KOPT-K1 (cell line): ENCODE data around the gene QDPR.
A peak's percentile ranks its signal among the peaks of the same experiment; 100 is the strongest.

Experiments used
- H3K27ac ChIP-seq: fragments of 200-600 bp; sonication (generic); 2 replicates; pipeline ENCODE4 v1.5.1; 2016; ENCODE audit warnings: antibody characterized with exemption, mild to moderate bottlenecking, low read depth, low read length; ENCODE audit not compliant: poor library complexity, severe bottlenecking
- H3K36me3 ChIP-seq: fragments of 200-600 bp; sonication (generic); 2 replicates; pipeline ENCODE4 v1.5.1; 2017; ENCODE audit warnings: antibody characterized with exemption, mild to moderate bottlenecking, low read length, moderate library complexity; ENCODE audit not compliant: insufficient read depth
- H3K9me3 ChIP-seq: fragments of 200-600 bp; sonication (generic); 2 replicates; pipeline ENCODE4 v1.5.1; 2017; ENCODE audit warnings: antibody characterized with exemption, low read length, mild to moderate bottlenecking; ENCODE audit not compliant: insufficient read depth, poor library complexity, severe bottlenecking

The QDPR gene

GRCh38 chr4:17512973-17513665, 1.2 kb upstream of the QDPR start:
- peaks cover 13% of the 10 kb centered on the region for H3K36me3 ChIP-seq
- H3K9me3 ChIP-seq = no peaks in the 10 kb centered on the region
- no peak overlapping the region for H3K27ac ChIP-seq

GRCh38 chr4:17511509-17511949, 361 bp downstream of the QDPR start:
- Histone ChIP-seq H3K9me3 (no peaks in the 10 kb centered on the region), H3K27ac (peak overlapping the region; percentile 54), H3K36me3 (peaks cover 29% of the 10 kb centered on the region)

GRCh38 chr4:17511051-17511450, 839 bp downstream of the QDPR start:
- Histone ChIP-seq H3K27ac (peak overlapping the region; percentile 54), H3K9me3 (no peaks in the 10 kb centered on the region), H3K36me3 (peaks cover 31% of the 10 kb centered on the region)

GRCh38 chr4:17510582-17510981, 1.3 kb downstream of the QDPR start:
- Histone ChIP-seq H3K27ac (no peak overlapping the region), H3K36me3 (peaks cover 32% of the 10 kb centered on the region), H3K9me3 (no peaks in the 10 kb centered on the region)

GRCh38 chr4:17504081-17504480, 7.8 kb downstream of the QDPR start:
- H3K9me3 ChIP-seq = no peaks in the 10 kb centered on the region
- H3K36me3 ChIP-seq = peaks cover 90% of the 10 kb centered on the region
- H3K27ac ChIP-seq = no peak overlapping the region

- Histone ChIP-seq H3K9me3 (no peaks in the 10 kb centered on the region), H3K36me3 (peaks cover 91% of the 10 kb centered on the region), H3K27ac (no peak overlapping the region)
Measured at GRCh38 chr4:17502756-17503155, 9.1 kb downstream of the QDPR start.

- Histone ChIP-seq H3K36me3 (peaks cover 87% of the 10 kb centered on the region), H3K27ac (no peak overlapping the region), H3K9me3 (no peaks in the 10 kb centered on the region)
Measured at GRCh38 chr4:17500574-17500973, 11.3 kb downstream of the QDPR start.

GRCh38 chr4:17497890-17498523, 13.9 kb downstream of the QDPR start:
- Histone ChIP-seq H3K27ac (no peak overlapping the region), H3K9me3 (no peaks in the 10 kb centered on the region), H3K36me3 (peaks cover 90% of the 10 kb centered on the region)

- no peaks in the 10 kb centered on the region for H3K9me3 ChIP-seq
- no peak overlapping the region for H3K27ac ChIP-seq
- H3K36me3 ChIP-seq = peaks cover 86% of the 10 kb centered on the region
Measured at GRCh38 chr4:17494258-17495190, 17.4 kb downstream of the QDPR start.

GRCh38 chr4:17493619-17494018, 18.3 kb downstream of the QDPR start:
- Histone ChIP-seq H3K27ac (no peak overlapping the region), H3K36me3 (peaks cover 81% of the 10 kb centered on the region)

GRCh38 chr4:17492876-17493275, 19.0 kb downstream of the QDPR start:
- H3K27ac ChIP-seq = no peak overlapping the region
- peaks cover 81% of the 10 kb centered on the region for H3K36me3 ChIP-seq

More at GRCh38 chr4:17493619-17494018, 18.3 kb downstream of the QDPR start:
- H3K9me3 ChIP-seq = no peaks in the 10 kb centered on the region

GRCh38 chr4:17492058-17492741, 19.7 kb downstream of the QDPR start:
- Histone ChIP-seq H3K9me3 (no peaks in the 10 kb centered on the region), H3K36me3 (peaks cover 82% of the 10 kb centered on the region), H3K27ac (no peak overlapping the region)

More at GRCh38 chr4:17492876-17493275, 19.0 kb downstream of the QDPR start:
- H3K9me3 ChIP-seq = no peaks in the 10 kb centered on the region

GRCh38 chr4:17491196-17491595, 20.7 kb downstream of the QDPR start:
- no peak overlapping the region for H3K27ac ChIP-seq
- peaks cover 86% of the 10 kb centered on the region for H3K36me3 ChIP-seq
- H3K9me3 ChIP-seq = no peaks in the 10 kb centered on the region

- Histone ChIP-seq H3K9me3 (no peaks in the 10 kb centered on the region), H3K27ac (no peak overlapping the region), H3K36me3 (peaks cover 88% of the 10 kb centered on the region)
Measured at GRCh38 chr4:17490575-17491059, 21.3 kb downstream of the QDPR start.
